GM18858 (cell line): ENCODE measurements around the gene UBE2D1.

Experiments used
- ATAC-seq: cut with Tn5 transposase; IDR thresholded peaks from one replicate; pipeline ENCODE4 v1.9.1; 2021; ENCODE audit not compliant: unreplicated experiment

Gene UBE2D1

DNA sequence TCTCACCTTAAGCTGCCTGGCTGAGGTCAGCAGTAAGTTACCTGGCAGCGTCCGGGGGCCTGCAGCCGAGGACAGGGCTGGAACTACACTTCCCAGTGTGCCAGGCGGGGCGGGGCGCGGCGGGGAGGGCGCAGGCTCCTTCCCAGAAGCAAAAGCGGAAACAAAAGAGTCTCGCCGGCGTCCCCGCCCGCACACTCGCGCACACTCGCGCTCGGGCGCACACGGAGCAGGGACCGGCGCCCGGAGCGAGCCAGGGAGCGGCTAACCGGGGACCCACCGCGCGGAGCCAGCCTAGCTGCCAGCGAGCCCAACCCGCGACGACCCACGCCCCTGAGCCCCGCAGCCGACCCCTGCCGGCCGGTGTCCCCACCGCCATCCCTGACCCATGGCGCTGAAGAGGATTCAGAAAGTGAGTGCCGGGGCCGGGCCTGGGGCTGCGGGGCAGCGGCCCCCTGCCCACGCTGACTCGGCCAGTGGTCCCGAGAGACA is at the start of gene UBE2D1:
Gene UBE2D1, plus strand, starts transcription at position 190 of the 489 bp plus-strand sequence. Its CDS starts 196 bp downstream, at position 386.
- peak; percentile 92 for ATAC-seq

DNA sequence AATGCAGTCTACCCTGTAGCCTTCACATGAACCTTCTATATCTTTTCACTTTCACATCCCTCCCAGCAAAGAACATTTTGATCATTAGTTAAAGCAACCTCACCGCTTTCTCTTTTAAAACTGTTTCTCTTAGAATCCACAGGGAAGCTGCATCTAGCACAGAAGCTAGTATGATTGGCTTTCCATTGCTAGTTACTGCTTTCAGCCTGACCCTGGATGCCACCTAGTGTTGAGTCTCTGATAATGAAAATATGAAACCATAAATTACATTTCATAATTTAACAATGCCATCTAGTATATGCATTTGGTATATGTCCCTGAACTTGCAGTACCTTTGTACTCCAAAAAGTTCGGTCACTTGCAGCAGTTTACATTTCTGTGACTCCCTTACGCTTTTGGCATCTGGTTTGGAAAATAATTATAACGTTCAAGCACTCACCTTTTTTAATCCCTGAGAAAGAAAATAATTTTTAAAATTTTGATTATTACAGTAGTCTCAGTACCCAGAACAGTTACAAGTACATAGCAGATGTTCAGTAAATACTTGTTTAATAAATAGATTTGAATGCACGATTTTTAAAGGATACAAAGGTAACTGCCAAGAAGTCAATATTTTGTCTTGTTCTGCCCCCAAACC is 43.1 kb upstream of the UBE2D1 start:
- peak; percentile 91 for ATAC-seq

DNA sequence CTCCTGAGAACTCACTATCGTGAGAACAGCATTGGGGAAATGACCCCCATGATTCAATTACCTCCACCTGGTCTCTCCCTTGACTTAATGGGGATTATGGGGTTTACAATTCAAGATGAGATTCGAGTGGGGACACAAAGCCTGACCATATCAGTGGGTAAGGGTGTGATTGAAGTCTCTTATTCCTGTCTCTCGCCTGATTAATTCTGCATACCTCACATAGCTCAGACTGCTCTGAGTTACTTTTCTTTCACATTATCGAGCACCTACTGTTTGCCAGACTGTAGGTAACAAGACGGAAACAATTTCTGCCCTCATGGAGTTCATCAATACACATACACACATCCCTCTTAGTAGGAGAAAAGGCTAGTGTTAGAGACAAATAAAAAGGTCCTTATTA is 40.8 kb upstream of the UBE2D1 start:
- no peak for ATAC-seq

DNA sequence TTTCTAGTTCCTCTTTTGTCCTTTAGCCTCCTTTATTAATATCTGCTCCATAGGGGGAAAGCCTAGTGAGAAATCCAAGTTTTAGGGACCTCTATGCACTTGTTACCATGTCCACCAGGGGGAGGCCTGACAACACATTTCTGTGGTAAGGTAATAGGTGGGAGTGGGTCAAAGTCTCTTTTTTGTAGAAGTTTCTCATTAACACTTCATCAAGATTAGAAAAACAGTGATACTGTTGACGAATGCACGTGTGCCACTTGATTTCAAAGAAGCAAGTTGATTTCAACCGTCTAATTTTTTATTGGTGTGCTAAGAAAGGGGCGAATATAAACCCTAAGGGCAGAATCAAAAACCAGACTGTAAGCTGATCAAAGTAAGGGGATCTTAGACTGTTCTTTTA is 35.2 kb upstream of the UBE2D1 start:
- peak; percentile 97 for ATAC-seq

DNA sequence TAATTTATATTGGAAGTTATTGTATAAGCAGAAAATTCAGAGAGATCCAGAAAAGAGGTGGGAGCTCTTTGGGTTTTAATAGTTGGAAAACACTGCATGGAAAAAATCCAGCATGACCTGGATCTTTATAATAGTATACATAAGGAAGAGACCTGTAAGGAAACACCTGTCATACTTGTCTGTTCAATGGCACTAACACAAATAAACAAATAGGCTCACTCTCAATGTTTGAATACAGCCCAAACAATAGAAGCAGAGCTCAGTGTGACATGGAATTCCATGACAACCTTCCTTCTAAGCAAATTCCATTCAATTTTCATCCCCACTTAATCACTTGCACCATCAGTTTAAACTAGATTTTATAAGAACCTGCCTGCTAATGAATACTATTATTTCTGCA is 34.1 kb upstream of the UBE2D1 start:
- ATAC-seq: no peak

DNA sequence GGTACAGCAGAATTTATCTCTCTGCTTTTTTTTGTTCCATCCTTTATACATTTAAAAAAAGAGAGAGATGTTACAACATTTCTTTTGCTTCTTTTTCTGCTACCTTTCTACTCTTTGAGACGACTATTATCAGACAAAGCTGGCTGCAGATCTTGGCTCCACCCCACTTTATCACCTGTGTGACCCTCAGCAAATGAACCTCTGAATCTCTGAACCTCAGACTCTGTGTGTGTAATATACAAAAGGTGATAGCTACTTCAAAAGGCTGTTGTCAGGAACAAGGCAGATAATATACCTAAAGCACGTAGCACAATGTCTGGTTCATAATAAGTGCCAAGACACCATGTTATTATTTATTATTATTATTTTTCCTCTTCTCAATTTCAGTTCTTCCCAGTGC is 32.6 kb upstream of the UBE2D1 start:
- no peak for ATAC-seq

DNA sequence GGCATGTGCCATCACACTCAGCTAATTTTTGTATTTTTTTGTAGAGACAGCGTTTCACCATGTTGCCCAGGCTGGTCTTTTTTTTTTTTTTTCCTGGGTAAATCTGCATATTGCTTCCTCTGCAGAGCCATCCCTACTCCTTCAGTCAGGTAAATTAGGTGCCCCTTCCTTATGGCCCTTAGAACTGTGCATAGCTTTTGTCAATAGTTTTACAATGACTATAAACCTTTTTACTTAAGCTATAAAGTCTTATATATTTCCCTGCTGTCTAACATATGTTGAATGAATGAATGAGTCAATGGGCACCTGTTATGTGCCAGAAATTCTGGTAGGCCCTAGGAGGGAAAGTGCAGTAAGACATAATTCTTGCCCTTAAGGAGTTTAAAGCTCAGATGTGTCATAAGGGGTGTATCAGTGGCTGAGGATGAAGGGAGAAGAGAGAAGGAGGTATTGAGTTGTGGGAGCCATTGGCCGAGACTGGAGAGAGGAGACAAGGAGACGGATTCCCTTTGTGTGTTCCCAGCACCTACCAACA is 30.6 kb upstream of the UBE2D1 start:
- no peak for ATAC-seq

DNA sequence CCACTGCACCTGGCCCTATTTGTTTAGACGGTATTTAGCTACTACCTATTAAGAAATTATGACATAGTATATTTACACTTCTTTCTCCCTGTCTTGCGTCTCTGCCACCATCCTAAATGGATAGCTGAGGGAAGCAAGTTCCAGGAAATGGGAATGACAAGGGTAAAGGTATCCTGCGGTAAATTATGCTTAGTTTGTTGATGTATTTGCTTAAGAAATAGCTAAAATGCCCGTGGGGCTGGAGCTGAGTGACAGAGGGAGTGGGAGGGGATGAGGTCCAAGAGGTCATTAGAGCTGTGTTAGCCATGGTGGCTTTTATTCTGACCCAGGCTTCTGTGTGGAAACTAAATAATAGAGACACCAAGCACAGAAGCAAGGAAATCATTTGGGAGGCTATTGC is 29.0 kb upstream of the UBE2D1 start:
- ATAC-seq: no peak

DNA sequence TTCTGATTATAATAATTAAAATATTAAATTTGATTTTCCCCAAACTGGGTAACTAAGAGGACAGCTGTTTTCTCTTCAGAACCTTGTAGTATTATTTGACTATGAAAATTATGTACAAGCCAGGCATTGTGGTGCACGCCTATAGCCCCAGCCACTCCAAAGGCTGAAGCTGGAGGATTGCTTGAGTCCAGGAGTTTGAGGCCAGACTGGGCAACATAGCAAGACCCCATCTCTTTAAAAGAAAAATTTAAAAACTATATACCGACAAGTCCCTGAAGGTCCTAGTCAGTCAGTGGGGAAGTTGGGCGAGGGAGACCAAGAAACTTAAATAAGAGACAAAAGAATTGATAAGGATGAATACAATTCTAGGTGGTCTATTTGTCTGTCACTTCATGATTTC is 27.1 kb upstream of the UBE2D1 start:
- no peak for ATAC-seq

DNA sequence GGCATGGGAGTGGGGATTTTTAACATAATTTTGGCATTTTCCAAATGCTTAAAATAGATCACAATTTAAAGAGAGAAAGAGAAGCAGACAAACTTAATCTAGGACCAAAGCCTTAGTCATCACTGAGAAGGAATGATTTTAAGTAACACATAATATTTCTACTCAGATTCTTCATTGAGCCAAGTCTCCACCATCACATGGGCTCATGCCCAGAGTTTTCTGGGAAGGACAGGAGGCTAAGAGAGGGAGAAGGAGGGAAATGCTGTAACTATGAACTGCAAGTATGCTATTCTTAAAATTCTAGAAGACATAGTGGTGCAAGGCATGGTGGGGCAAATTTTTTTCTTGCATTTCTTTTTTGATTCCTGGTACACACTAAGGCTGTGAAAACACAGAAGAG is 23.8 kb upstream of the UBE2D1 start:
- no peak for ATAC-seq

DNA sequence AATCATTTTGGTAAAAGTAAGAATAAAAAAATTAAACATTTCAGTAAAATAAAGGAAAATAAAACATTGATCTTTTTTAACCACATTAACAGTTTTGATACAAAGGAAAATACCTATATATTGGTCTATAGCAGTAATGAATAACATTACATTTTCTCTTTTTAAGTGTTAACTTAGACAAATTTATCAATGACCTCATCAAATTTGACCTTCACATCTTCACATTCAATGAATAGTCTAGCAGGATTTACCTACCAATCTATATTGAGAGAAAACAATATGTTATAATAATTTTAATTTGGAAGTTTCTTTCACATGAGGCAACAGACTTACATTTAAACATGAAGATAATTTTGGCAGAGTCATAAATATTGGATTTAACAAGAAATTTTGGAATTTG is 17.9 kb upstream of the UBE2D1 start:
- no peak for ATAC-seq

DNA sequence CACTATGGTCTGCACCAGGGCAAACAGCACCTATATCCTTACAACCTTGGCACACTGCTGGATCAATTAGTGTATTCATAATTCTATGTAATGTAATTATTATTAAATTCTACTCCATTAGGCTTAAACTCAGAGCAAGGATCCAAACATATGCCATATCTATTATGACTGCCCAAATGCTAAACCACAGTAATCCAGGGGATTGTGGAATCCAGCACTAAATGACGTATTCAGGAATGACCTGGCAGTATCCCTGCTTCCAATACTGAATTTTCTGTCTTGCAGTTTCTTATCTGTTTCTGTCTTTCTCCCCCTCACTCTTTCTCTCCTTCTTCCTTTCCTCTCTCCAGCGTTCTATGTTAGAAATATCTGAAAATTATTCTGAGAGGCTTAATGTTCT is 16.5 kb upstream of the UBE2D1 start:
- ATAC-seq: no peak

DNA sequence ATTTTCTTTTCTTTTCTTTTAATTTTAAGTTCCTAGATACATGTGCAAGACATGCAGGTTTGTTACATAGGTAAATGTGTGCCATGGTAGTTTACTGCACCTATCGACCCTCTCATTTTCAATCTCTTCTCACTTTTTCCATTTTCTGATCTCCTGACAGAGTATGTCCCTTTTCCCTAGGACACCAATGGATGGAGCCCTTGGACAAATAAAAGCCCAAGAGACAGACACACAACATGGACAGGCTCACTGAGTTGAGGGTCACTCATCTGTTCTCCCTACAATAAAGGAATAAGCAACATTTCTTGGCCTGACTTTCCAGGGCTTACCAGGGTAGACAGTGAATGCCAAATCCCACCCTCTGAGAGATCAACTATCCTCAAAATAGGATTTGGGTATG is 15.2 kb upstream of the UBE2D1 start:
- ATAC-seq: no peak

DNA sequence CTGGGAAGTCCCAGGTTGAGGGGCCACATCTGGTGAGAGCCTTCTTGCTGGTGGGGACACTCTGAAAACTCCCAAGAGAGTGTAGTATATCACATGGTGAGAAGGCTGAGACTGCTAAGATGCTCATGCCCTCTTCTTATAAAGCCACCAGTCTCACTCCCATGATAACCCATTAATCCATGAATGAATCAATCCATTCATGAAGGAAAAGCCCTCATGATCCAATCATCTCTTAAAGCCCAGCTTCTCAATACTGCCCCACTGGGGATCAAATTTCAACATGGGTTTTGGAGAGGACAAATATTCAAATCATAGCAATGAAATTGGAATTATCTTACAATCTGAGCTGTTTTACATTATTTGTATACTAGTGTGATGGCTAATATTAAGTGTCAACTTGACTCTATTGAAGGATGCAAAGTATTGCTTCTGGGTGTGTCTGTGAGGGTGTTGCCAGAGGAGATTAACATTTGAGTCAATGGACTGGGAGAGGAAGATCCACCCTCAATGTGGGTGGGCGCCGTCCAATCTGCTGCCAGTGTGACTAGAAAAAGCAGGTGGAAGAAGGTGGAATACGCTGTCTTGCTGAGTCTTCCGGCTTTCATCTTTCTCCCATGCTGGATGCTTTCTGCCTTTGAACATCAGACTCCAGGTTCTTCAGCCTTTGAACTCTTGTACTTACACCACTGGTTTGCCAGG is 14.3 kb upstream of the UBE2D1 start:
- ATAC-seq: no peak

DNA sequence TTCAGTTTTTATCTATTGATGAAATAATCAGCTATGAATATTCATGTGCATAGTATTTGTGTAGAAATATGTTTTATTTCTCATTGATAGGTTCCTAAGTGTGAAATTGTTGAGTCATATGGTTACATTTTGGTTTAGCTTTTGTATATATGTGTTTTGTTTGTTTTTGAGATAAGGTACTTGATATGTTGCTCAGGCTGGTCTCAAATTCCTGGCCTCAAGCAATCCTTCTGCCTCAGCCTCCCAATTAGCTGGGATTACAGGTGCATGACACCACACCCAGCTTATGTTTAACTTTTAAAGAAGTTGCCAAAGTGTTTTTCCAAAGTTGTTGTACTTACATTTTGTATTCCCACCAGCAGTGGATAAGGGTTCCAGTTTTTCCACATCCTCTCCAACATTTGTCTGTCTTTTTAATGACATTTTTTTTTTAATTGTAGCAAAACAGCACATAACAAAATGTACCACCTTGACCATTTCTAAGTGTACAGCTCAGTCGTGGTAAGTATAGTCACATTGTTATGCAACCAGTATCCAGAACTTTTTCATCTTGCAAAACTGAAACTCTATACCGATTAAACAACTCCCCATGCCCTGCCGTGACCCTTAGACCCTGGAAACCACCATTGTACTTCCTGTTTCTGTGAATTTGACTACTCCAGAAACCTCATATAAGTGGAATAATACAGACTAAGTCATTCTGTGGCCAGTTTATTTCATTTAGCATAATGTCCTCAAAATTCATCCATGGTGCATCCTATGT is 12.6 kb upstream of the UBE2D1 start:
- ATAC-seq: peak; percentile 95

DNA sequence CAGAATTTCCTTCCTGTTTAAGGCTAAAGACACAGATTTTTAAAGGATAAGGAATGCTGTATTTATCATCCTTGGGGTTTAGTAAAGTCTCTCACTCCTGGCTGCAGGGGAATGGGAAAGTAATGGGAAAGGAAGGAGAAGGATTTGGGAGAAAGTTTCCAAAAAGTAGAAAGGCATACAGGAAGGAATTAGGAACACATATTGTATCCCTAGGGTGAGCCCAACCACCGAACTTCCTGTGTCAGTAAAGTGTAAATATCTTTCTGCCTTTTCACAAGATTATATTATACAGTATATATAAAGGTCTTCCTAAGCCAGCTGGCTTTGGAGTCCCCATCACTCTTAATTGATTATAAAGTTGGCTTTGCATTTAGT is 12.0 kb upstream of the UBE2D1 start:
- ATAC-seq: no peak

DNA sequence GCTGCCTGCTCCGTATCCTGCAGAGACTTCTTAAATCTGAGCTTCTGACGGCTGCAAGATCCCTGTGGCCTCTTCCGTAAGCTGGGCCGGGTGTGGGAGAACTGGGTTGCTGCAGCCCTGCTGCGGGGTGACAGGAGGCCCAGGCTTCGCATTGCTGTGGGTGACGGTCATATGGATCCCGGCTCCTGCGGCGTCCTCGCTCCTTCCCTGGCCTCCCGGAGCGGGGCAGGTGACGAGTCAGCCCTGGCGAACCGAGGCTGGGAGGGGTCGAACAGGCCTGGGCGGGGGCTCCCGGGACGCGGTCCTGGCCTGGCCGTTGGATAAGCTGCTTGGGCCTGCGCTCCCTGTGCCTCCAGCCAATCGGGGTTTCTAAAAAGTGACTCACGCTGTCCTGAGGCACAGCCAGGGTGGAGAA is 7.8 kb upstream of the UBE2D1 start:
- no peak for ATAC-seq

DNA sequence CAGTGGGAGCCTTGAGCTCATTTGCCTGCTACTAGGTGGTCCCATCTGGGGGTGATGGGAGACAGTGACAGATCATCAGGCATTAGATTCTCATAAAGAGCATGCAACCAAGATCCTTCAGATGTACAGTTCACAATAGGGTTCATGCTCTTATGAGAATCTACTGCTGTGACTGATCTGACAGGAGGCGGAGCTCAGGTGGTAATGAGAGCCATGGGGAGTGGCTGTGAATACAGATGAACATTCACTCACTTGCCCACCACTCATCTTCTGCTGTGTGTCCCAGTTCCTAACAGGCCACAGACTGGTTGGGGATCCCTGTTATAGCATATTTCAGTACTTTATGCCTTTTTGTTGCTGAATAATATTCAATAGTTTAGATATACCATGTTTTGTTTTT is 6.6 kb upstream of the UBE2D1 start:
- ATAC-seq: no peak

DNA sequence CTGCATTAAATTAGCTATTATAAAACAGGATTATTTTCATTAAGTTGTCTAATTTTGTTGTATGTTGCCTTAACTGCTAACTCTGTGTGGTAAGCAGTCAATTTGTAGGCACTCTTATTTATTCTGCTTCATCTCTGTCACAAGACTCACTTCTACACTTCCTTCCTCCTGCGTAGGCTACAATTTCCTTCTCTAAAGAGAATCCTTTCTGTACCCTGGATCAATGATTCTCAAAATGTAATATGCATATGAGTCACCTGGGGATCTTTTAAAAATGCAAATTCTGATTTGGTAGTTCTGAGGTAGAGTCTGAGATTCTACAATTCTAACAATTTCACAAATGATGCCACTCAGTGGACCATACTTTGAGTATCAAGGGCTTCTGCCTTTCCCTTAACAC is 4.4 kb upstream of the UBE2D1 start:
- no peak for ATAC-seq

DNA sequence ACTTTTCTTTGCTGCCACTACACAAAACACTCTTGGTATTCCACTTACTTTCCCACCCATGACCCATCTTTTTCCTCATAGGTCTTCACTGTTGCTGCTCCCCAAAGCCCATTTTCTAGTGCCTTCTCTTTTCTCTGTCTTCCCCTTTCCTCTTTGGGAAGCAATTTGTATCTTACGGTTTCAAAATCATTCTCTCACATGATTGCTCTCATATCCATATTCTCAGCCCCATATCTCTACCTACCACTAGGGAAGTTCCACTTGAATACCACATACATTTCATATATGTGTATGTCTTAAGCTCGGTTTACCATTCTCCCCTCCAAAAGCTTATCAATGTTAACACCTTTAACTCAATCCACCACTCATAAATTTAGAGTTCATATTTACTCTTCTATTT is 3.2 kb upstream of the UBE2D1 start:
- no peak for ATAC-seq

DNA sequence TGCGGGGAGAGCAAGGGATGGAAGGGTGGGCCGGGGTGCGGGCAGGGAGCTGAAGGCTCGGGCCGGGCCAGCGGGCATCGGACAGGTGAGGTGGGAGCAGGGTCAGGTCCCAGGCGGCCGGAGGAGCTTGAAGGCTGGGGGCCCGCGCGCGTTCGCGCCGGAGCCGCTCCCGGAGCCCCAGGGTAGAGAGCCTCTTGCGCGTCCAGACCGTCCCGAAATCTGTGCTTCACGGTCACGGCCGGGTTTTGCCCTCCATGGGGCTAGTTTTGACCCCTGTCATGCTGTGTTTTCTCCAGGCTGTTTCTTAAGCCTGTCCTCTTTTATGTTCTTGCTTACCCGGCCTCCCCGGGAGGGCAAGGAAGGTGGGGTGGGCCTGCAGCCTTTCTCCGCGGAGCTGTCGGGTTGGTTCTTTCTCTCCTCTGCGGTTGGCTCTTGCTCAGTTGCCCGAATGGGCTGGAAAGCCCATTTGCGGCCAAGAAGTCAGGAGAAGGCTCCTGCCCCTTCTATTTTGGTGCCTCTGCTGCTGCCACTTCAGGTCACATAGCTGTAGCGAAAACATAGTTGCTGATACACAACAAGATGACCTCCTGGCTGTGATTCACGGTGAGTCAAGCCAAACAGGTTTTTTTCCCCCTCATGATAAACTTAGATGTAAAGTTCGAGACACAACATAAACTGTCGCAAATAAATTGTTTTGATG is 650 bp downstream of the UBE2D1 start:
- peak; percentile 22 for ATAC-seq
